ENCODE measurements around the gene RCN1.

DNA sequence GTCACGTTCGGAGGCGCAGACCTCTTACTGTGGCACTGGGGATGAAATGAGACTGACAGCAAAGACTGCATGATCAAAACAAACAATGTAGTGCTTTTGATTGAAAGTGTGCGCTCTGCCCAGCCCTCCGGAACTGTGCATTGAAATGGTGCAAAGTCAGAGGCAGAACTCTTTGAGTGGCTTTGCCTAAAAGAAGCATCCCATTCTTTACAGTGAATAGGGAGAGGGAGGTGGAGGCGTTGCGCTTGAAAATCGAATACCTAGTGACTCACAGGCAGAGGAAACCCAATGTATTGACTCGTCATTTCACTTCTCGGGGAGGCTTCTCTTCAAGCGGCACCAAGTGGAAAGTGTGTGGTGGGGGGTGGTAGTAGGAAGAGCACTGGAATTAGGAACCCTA lies 10.9 kb downstream of the RCN1 start:
- TF ChIP-seq POLR2A (IDR thresholded peaks at IDR 0.05; ENCODE audit: low read depth, low read length) (no peak), SPI1 (IDR thresholded peaks at IDR 0.05; ENCODE audit: low read depth, low read length) (no peak), TAF1 (IDR thresholded peaks at IDR 0.05; ENCODE audit: low read depth, low read length) (no peak)

All from GM12891 (cell line).